ENCODE results near the gene CEL.

Gene CEL

GRCh38 chr9:133119103-133119845 lies 57.5 kb downstream of the CEL start:
- no peak for DNase-seq

- no peak for DNase-seq
Measured at GRCh38 chr9:133119846-133120500, 58.2 kb downstream of the CEL start.

GRCh38 chr9:133120501-133121197 lies 58.9 kb downstream of the CEL start:
- no peak for DNase-seq
